ENCODE results near the gene RETN.

The RETN gene

DNA sequence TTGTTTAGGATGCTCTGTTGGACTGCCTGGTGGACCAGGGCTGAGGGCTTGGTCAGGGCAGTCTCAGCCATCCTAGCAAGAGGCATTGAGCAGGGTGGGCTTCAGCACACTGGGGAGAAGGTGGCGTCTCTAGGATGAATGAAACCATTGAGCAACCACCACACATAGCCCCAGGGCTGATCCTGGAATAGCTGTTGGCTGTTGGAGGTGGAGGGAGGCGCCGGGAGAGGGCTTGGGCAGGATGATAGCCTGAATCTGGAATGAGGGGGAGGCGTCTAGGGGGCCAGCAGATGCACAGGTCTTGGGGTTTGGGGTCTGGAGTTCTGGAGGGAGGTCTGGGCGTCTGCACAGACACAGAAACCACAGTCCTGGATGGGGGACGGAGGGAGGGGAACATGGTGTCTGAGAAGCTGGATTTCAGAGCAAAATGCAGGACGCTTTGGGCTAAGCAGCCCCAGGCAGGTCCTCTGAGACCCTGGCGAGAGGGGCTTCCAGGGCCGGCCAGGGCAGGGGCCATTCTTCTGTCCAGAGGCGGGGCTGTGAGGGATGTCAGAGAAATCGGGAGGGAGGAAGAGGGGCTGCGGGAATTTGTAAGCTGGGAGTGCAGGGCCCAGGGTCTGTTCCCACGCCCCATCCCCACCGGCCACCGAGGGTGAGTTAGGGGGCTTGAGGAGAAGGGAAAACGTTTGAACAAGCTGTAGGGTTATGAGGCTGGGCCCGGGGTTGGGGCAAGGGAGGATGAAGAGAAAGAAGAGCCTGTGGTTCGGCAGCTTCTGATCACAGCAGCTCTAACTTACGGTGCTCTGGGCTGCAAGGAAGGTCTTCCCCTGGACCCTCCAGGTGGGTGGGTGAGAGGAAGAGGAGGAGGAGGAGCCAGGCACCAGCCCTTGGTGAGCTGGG lies 16.9 kb downstream of the RETN start:
- DNase-seq: no peak

- no peak for DNase-seq
Observed at GRCh38 chr19:7687177-7687576, 18.3 kb downstream of the RETN start.

GRCh38 chr19:7689165-7689564 lies 20.3 kb downstream of the RETN start:
- DNase-seq: no peak

DNA sequence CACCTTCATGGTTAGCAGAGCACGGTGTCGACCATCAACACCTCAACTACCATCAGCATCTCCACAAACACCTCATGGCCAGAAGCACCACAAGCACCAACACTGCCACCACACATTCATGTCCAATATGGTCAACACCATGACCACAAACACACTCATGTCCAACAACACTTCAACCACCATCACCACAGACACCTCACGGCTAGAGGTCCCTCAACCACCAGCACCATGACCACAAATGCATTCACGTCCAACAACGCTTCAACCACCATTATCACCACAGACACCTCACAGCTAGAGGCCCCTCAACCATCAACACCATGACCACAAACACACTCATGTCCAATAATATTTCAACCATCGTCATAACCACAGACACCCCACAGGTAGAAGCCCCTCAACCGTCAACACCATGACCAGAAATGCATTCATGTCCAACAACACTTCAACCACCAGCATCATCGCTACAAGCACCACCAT lies 22.0 kb downstream of the RETN start:
- peak in 1 of 2 donors; percentile 51 for DNase-seq

DNA sequence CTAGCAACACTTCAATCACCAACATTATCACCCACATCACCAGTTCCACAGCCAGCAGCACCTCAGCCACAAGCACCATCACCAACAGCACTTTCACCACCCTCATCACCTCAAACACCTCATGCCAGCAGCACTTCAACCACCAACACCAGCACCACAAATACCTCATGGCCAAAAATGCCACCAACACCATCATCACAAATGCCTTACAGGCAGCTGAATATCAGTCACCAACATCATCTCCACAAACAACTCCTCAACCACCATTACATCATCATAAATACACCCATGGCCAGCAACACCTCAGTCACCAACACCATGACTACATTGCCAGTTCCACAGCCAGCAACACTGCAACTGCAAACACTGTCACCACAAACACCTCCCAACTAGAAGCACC lies 22.6 kb downstream of the RETN start:
- DNase-seq: peak in 1 of 2 donors; percentile 47

- peak; percentile 47 for DNase-seq
Observed at GRCh38 chr19:7692417-7693088, 23.7 kb downstream of the RETN start.

GRCh38 chr19:7694499-7694898 lies 25.6 kb downstream of the RETN start:
- DNase-seq: no peak

DNA sequence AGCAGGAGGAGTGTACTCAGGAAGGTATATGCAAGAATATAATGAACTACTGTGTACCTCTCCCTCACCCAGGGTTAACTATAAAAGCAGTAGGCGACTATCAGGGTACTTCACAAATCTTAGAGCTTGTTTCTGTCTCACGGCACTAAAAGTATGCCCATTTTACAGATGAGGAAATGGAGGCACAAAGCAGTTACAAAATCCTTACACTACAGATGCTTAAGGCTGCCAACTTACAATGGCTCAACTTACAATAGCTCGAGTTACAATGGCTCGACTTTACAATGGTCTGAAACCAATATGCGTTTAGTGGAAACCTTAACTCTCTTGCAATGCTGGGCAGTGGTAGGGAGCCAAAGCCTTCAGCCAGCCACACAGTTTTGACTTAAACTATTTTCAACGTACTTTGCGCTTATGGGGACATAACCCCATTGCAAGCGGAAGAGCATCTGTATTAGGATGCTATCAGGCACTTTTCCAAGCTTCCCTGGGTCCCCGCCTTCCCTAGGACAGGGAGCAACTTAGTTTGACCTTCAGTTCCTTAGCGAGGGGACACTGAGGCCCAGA lies 29.0 kb downstream of the RETN start:
- DNase-seq: no peak

GRCh38 chr19:7698583-7698982 lies 29.7 kb downstream of the RETN start:
- DNase-seq: no peak

GRCh38 chr19:7699003-7699402 lies 30.2 kb downstream of the RETN start:
- DNase-seq: no peak

DNA sequence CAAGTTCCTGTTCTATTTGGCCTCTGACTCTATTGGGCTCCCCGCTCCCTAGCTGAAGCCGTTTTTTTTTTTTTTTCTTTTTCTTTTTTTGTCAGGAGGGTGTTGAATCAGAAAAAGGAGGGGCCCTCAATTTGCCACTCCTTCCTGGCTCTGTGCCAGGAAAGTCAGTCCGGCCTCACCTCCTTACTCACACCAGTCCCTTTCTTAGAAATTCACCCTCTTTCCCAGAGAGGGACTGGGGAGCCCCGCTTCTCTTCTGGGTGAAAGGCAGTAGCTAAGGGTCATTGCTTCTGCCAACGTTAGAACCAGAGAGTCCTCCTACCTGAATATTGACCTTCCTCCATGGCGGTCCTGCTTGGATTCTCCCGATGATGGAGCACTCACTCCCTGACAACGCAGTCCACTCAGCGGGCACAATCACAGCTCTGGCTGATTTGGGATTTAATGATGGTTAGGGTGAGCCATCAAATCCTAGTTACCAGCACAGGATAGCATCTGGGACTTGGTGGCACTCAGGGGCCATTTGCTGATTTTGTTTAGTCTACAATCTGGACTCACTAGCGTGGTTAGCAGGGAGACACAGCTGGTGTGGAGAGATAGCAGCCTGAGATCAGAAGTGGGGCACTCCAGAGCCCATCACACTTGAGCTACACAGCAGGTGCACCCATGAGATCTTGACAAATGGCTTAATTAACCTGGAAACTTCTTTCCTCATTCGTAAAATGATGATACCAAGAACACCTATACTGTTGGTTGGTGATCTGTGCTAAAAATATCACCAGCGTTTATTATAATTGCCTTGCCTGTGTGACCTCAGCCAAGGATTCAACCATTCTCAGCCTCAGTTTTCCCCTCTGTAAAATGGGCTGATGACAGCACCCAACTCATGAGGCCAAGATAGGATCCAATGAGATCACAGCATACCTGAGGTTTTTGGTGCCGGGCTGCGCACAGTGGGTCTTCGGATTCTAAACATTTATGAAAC lies 30.9 kb downstream of the RETN start:
- peak in 1 of 2 donors; percentile 30 for DNase-seq

- no peak for DNase-seq
Observed at GRCh38 chr19:7701049-7701653, 32.3 kb downstream of the RETN start.

DNA sequence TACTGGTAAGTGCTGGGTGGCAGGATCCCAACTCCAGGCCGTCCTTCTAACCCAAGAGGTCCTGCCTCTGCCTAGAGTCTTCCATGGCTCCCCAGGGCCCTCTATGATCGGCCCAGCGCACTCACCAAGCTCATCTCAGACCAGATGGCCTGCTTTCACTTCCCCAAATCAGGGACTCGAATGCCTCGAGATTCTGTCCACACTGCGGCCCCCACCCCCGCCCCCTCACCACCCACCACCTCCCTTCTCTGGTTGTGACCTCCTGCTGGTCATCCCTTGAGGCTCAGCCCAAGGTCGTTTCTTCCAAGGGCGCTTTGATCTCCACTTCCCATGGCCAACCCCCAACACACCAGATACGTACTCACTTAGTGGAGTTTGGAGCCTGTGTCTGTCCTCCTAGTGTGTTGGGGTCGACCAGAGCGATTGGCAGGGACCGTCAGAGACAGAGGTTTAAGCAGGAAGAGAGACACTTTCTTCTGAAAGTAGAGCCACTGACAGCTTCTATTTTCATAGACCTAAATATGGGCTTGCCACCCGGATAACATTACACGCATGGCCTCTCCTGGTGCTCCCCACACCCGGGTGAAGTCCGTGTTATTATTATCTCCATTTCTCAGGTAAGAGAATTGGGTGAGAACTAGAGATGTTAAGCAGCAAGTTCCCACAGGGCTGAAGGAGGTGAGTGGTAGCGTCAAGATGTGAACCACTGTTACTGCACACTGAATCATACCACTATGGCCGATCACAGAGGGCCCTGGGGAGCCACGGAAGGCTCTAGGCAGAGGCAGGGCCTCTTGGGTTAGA lies 33.0 kb downstream of the RETN start, which contains the start of gene FCER2:
TSS of gene FCER2 (minus strand) at position 478 of the 804 bp plus-strand sequence. CDS start 2,371 bp downstream, outside the sequence.
- DNase-seq: peak in 1 of 2 donors; percentile 61

GRCh38 chr19:7703332-7703731 lies 34.5 kb downstream of the RETN start:
- no peak for DNase-seq

GRCh38 chr19:7704280-7705060 lies 35.6 kb downstream of the RETN start:
- DNase-seq: no peak

- DNase-seq: peak; percentile 81 to 82
Observed at GRCh38 chr19:7705387-7706187, 36.7 kb downstream of the RETN start.

- DNase-seq: no peak
Observed at GRCh38 chr19:7706188-7706954, 37.5 kb downstream of the RETN start.

DNA sequence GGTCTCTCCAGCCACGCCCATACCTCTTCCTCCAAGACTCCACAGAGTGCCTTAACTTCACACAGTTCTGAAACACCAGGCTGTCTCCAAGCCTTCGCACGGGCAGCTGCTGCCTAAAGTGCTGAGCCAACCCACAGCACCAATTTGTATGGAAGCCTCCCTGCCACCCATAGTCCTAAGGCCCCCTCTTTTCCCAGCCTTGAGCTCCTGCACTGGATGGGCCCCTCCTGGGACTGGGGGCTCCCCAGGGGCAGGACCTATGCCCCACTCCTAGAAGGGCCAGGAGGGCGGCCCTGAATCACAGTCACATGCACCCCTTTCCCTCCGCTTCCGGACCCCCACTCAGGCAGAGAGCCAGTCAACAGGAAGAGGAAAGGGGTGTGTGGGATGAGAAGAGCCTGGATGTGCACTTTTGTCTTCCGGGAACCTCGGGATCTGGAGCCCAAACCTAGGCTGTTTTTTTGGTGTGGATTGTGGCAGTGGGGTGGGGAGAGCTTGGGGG lies 38.2 kb downstream of the RETN start:
- DNase-seq: no peak
